Ureter (tissue), 1 donor: ENCODE measurements around the gene B3GALT6. TPM values are rescaled to one million over a fixed set of nuclear protein-coding genes. Genes with fewer than 3 reads are reported as not detected.

ENCODE experiments used
- total RNA-seq: library from RNA; stranded (reverse); gene quantifications from one replicate; pipeline ENCODE4 v1.2.4, GENCODE V29; 2023
- donor health status: DM: yes; HTN: yes; CAD: no.

B3GALT6 gene
- total RNA-seq, 1 donor from 2014 or later: 14.8 TPM

Other genes with a start within 250 kb of the B3GALT6 start
- 63.6 TPM for gene HES4, start 232.1 kb upstream of the B3GALT6 start, total RNA-seq
- 14.9 TPM for gene ISG15, start 218.7 kb upstream of the B3GALT6 start, total RNA-seq
- 227 TPM for gene AGRN, start 212.1 kb upstream of the B3GALT6 start, total RNA-seq
- gene RNF223, start 157.9 kb upstream of the B3GALT6 start, total RNA-seq: 6.3 TPM
- gene C1orf159, start 116.1 kb upstream of the B3GALT6 start, total RNA-seq: 29.8 TPM
- 2.3 TPM for gene TTLL10, start 58.4 kb upstream of the B3GALT6 start, total RNA-seq
- gene TNFRSF18, start 25.6 kb upstream of the B3GALT6 start, total RNA-seq: 3.3 TPM
- gene TNFRSF4, start 18.1 kb upstream of the B3GALT6 start, total RNA-seq: 2.0 TPM
- gene SDF4, start 236 bp upstream of the B3GALT6 start, total RNA-seq: 134 TPM
- 3.4 TPM for gene C1QTNF12, start 14.5 kb downstream of the B3GALT6 start, total RNA-seq
- gene UBE2J2, start 41.6 kb downstream of the B3GALT6 start, total RNA-seq: 59.8 TPM
- gene SCNN1D, start 48.2 kb downstream of the B3GALT6 start, total RNA-seq: 6.6 TPM
- gene ACAP3, start 75.7 kb downstream of the B3GALT6 start, total RNA-seq: 77.6 TPM
- 29.0 TPM for gene PUSL1, start 76.4 kb downstream of the B3GALT6 start, total RNA-seq
- 132 TPM for gene INTS11, start 92.4 kb downstream of the B3GALT6 start, total RNA-seq
- gene CPTP, start 92.6 kb downstream of the B3GALT6 start, total RNA-seq: 21.4 TPM
- 0.42 TPM for gene TAS1R3, start 99.0 kb downstream of the B3GALT6 start, total RNA-seq
- 52.8 TPM for gene DVL1, start 117.2 kb downstream of the B3GALT6 start, total RNA-seq
- 41.9 TPM for gene MXRA8, start 126.3 kb downstream of the B3GALT6 start, total RNA-seq
- 102 TPM for gene AURKAIP1, start 143.0 kb downstream of the B3GALT6 start, total RNA-seq
- gene CCNL2, start 167.1 kb downstream of the B3GALT6 start, total RNA-seq: 259 TPM
- gene MRPL20, start 175.1 kb downstream of the B3GALT6 start, total RNA-seq: 145 TPM
- gene ANKRD65, start 189.0 kb downstream of the B3GALT6 start, total RNA-seq: 40.9 TPM
- 83.3 TPM for gene VWA1, start 203.5 kb downstream of the B3GALT6 start, total RNA-seq
- gene ATAD3C, start 217.5 kb downstream of the B3GALT6 start, total RNA-seq: 8.0 TPM
- 42.6 TPM for gene ATAD3B, start 239.5 kb downstream of the B3GALT6 start, total RNA-seq